NCI-H69 (cell line): ENCODE data around the gene BPIFB1.

ENCODE experiments used
- DNase-seq: peaks from one replicate; lab custom pipeline; 2025; lab: John Stamatoyannopoulos, UW

Gene BPIFB1

GRCh38 chr20:33273117-33273851 is 9.7 kb upstream of the BPIFB1 start:
- no peak for DNase-seq

GRCh38 chr20:33275215-33275614 is 7.8 kb upstream of the BPIFB1 start:
- peak; percentile 28 for DNase-seq

GRCh38 chr20:33275871-33276270 is 7.1 kb upstream of the BPIFB1 start:
- no peak for DNase-seq

GRCh38 chr20:33276303-33277113 is 6.5 kb upstream of the BPIFB1 start:
- DNase-seq, result no peak

- peak; percentile 47 for DNase-seq
Observed at GRCh38 chr20:33277471-33278441, 5.3 kb upstream of the BPIFB1 start.

- no peak for DNase-seq
Observed at GRCh38 chr20:33278700-33279099, 4.3 kb upstream of the BPIFB1 start.

GRCh38 chr20:33279261-33279910 is 3.6 kb upstream of the BPIFB1 start:
- DNase-seq, result no peak

- DNase-seq, result no peak
Observed at GRCh38 chr20:33280000-33280680, 2.9 kb upstream of the BPIFB1 start.

GRCh38 chr20:33280775-33281174 is 2.2 kb upstream of the BPIFB1 start:
- no peak for DNase-seq

- peak; percentile 37 for DNase-seq
Observed at GRCh38 chr20:33281550-33282146, 1.4 kb upstream of the BPIFB1 start.

- DNase-seq, result no peak
Observed at GRCh38 chr20:33282196-33282934, 649 bp upstream of the BPIFB1 start.

GRCh38 chr20:33284284-33284683 is 1.3 kb downstream of the BPIFB1 start:
- peak; percentile 95 for DNase-seq

GRCh38 chr20:33284937-33285336 is 1.9 kb downstream of the BPIFB1 start:
- no peak for DNase-seq

- DNase-seq, result no peak
Observed at GRCh38 chr20:33285861-33286495, 3.0 kb downstream of the BPIFB1 start.

- DNase-seq, result no peak
Observed at GRCh38 chr20:33287884-33288283, 4.9 kb downstream of the BPIFB1 start.

- DNase-seq, result no peak
Observed at GRCh38 chr20:33290852-33291251, 7.8 kb downstream of the BPIFB1 start.

- no peak for DNase-seq
Observed at GRCh38 chr20:33291416-33291815, 8.4 kb downstream of the BPIFB1 start.

GRCh38 chr20:33291830-33292355 is 8.9 kb downstream of the BPIFB1 start:
- peak; percentile 75 for DNase-seq

- DNase-seq, result no peak
Observed at GRCh38 chr20:33296206-33296605, 13.2 kb downstream of the BPIFB1 start.
